GM23338 (cell line): ENCODE results near the gene CENPX. TPM values are rescaled to one million over a fixed set of nuclear protein-coding genes. Genes with fewer than 3 reads are reported as not detected.

Experiments used
- ATAC-seq: fragments of 200-7000 bp; cut with Tn5 transposase; 3 replicates; pipeline ENCODE4 v1.9.1; 2020
- DNase-seq: peaks from one replicate; pipeline ENCODE4 v3.0.0-alpha.2; 2015; ENCODE audit warnings: low spot score
- H2AFZ ChIP-seq: fragments of 200-600 bp; sonication (generic); 2 replicates; pipeline ENCODE4 v1.8.0; 2016; ENCODE audit warnings: antibody characterized with exemption, mild to moderate bottlenecking, moderate library complexity
- H3F3A ChIP-seq: fragments of 200-600 bp; sonication (generic); replicated peaks from 2 replicates; pipeline ENCODE4 v1.8.0; 2017; ENCODE audit warnings: antibody characterized with exemption, mixed run types, low read depth
- H3K27ac ChIP-seq: fragments of 200-600 bp; sonication (generic); 2 replicates; pipeline ENCODE4 v1.6.1; 2016; ENCODE audit warnings: low read depth
- H3K27me3 ChIP-seq: fragments of 200-600 bp; sonication (generic); 2 replicates; pipeline ENCODE4 v1.8.0; 2016; ENCODE audit warnings: mild to moderate bottlenecking, mixed run types, moderate library complexity; ENCODE audit not compliant: insufficient read depth
- H3K36me3 ChIP-seq: fragments of 200-600 bp; sonication (generic); 2 replicates; pipeline ENCODE4 v1.8.0; 2016; ENCODE audit warnings: mild to moderate bottlenecking; ENCODE audit not compliant: insufficient read depth
- H3K4me1 ChIP-seq: fragments of 200-600 bp; sonication (generic); 2 replicates; pipeline ENCODE4 v1.8.0; 2016; ENCODE audit warnings: mild to moderate bottlenecking, moderate library complexity; ENCODE audit not compliant: insufficient read depth
- H3K4me2 ChIP-seq: fragments of 200-600 bp; sonication (generic); 2 replicates; pipeline ENCODE4 v1.7.1; 2017; ENCODE audit warnings: mixed run types
- H3K4me3 ChIP-seq: fragments of 200-600 bp; sonication (generic); 2 replicates; pipeline ENCODE4 v1.6.1; 2016; ENCODE audit warnings: mixed run types
- H3K79me2 ChIP-seq: fragments of 200-600 bp; sonication (generic); replicated peaks from 2 replicates; pipeline ENCODE4 v1.8.0; 2017; ENCODE audit warnings: mild to moderate bottlenecking; ENCODE audit not compliant: insufficient read depth
- H3K9me2 ChIP-seq: fragments of 200-600 bp; sonication (generic); 2 replicates; pipeline ENCODE4 v1.8.0; 2017; ENCODE audit not compliant: insufficient read depth
- H4K20me1 ChIP-seq: fragments of 200-600 bp; sonication (generic); replicated peaks from 2 replicates; pipeline ENCODE4 v1.8.0; 2017; ENCODE audit warnings: mild to moderate bottlenecking; ENCODE audit not compliant: insufficient read depth
- H3K27ac Mint-ChIP-seq: 2 replicates; pipeline ENCODE4 v1.8.0; 2020; ENCODE audit warnings: inconsistent platforms, mild to moderate bottlenecking, moderate library complexity, mixed read lengths
- H3K27me3 Mint-ChIP-seq: 3 replicates; pipeline ENCODE4 v1.8.0; 2022; ENCODE audit warnings: low read depth, mild to moderate bottlenecking, moderate library complexity, mixed read lengths, inconsistent platforms; ENCODE audit not compliant: insufficient read depth, poor library complexity
- H3K36me3 Mint-ChIP-seq: 3 replicates; pipeline ENCODE4 v1.8.0; 2021; ENCODE audit warnings: low read depth, mild to moderate bottlenecking, inconsistent platforms, moderate library complexity, mixed read lengths
- H3K4me1 Mint-ChIP-seq: 3 replicates; pipeline ENCODE4 v1.8.0; 2020; ENCODE audit warnings: mild to moderate bottlenecking, inconsistent platforms, mixed read lengths
- H3K4me3 Mint-ChIP-seq: 3 replicates; pipeline ENCODE4 v1.8.0; 2021; ENCODE audit warnings: moderate library complexity, mild to moderate bottlenecking, inconsistent platforms, mixed read lengths
- H3K9me3 Mint-ChIP-seq: 3 replicates; pipeline ENCODE4 v1.8.0; 2020; ENCODE audit warnings: moderate library complexity, mild to moderate bottlenecking, inconsistent platforms, mixed read lengths
- CREB1 ChIP-seq: fragments of 250-450 bp; sonication (Bioruptor Pico); IDR thresholded peaks from 2 replicates; pipeline ENCODE4 v1.5.0; 2020; ENCODE audit warnings: low read depth, mild to moderate bottlenecking, moderate library complexity
- EZH2 ChIP-seq: fragments of 200-600 bp; sonication (generic); IDR thresholded peaks from one replicate; pipeline ENCODE4 v1.8.0; 2017; ENCODE audit warnings: antibody characterized with exemption, mild to moderate bottlenecking, low read depth; ENCODE audit not compliant: unreplicated experiment
- EZH2phosphoT487 ChIP-seq: fragments of 200-600 bp; sonication (generic); IDR thresholded peaks from one replicate; pipeline ENCODE4 v1.8.1; 2018; ENCODE audit warnings: antibody characterized with exemption; ENCODE audit not compliant: unreplicated experiment
- JUNB ChIP-seq: IDR thresholded peaks from one replicate; pipeline ENCODE4 v1.6.1; 2016; ENCODE audit warnings: antibody characterized with exemption; ENCODE audit not compliant: unreplicated experiment
- NANOG ChIP-seq: IDR thresholded peaks from 2 replicates; pipeline ENCODE4 v1.6.1; 2016; ENCODE audit warnings: antibody characterized with exemption, borderline replicate concordance
- POLR2AphosphoS5 ChIP-seq: IDR thresholded peaks from 2 replicates; pipeline ENCODE4 v1.6.1; 2016; ENCODE audit warnings: antibody characterized with exemption, low read depth
- STAT1 ChIP-seq: IDR thresholded peaks from one replicate; pipeline ENCODE4 v1.6.1; 2016; ENCODE audit warnings: antibody characterized with exemption; ENCODE audit not compliant: unreplicated experiment
- ZNF114 ChIP-seq: fragments of 250-450 bp; sonication (Bioruptor Pico); IDR thresholded peaks from 2 replicates; pipeline ENCODE4 v1.5.0; 2020; ENCODE audit warnings: mild to moderate bottlenecking, moderate library complexity
- ZNF331 ChIP-seq: fragments of 250-450 bp; sonication (Bioruptor Pico); IDR thresholded peaks from 2 replicates; pipeline ENCODE4 v1.5.0; 2020; ENCODE audit warnings: low read depth, mild to moderate bottlenecking, moderate library complexity
- polyA plus RNA-seq: library from polyadenylated mRNA; unstranded; fragments of >200 nt; fragmentation: Nextera tagmentation; extraction: Ambion mirVana; gene quantifications from 2 replicates; pipeline ENCODE4 v1.2.1, GENCODE V29; 2016
- total RNA-seq: library from RNA; depleted of rRNA; stranded (reverse); fragments of >200 nt; shearing (Covaris generic); gene quantifications from 2 replicates; pipeline ENCODE4 v1.2.3, GENCODE V29; 2014
- TF ChIP-seq, protein P1 (sequence below): IDR thresholded peaks from 2 replicates; pipeline ENCODE4 v1.6.1; 2016; ENCODE audit warnings: antibody characterized with exemption
- TF ChIP-seq, protein P2 (sequence below): fragments of 250-450 bp; sonication (Bioruptor Pico); IDR thresholded peaks from 2 replicates; pipeline ENCODE4 v1.5.0; 2020; ENCODE audit warnings: mild to moderate bottlenecking, moderate library complexity
- TF ChIP-seq, protein P3 (sequence below), 2 experiments: fragments of 200-600 bp in 1 of 2; sonication (generic) in 1 of 2; conservative IDR thresholded peaks; 2 replicates each; pipeline versions ENCODE4 v1.5.1 to v1.6.1; 2016 to 2017; ENCODE audit warnings: antibody characterized with exemption in 2 of 2, low read depth in 2 of 2, mild to moderate bottlenecking in 2 of 2, moderate library complexity in 1 of 2
- TF ChIP-seq, protein P4 (sequence below): IDR thresholded peaks from one replicate; pipeline ENCODE4 v1.6.1; 2018; ENCODE audit warnings: antibody characterized with exemption; ENCODE audit not compliant: unreplicated experiment

CENPX gene
- total and polyA plus RNA-seq, 2 experiments from 2014 or later, result 114 to 157 TPM

DNA sequence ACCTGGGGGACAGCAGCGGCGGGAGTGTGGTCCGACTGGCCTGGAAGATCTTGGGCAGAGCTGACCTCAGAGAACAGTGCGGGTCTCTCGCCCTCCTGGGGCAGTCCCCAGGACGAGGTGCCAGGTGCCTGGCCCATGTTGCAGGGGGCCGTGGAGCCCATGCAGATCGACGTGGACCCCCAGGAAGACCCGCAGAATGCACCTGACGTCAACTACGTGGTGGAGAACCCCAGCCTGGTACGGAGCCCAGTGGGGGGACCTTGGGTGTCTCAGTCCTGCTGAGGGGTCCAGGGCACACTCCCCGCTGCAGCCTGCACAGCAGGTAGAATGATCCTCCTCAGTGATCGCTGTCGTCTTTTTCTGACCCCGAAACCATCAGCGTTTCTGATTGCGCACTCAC, 30.5 kb upstream of the CENPX start:
- DNase-seq (no peak), ATAC-seq (no peak)
- peaks cover 9% of the 10 kb centered on the region; the same call in 1 of the 2 replicates for H3K79me2 ChIP-seq
- H3K36me3 ChIP-seq, result peaks cover 4% of the 10 kb centered on the region; the same call in 1 of the 2 replicates
- H3K27ac ChIP-seq, result no peak overlapping the region
- H3K4me1 Mint-ChIP-seq, result no peaks in the 10 kb centered on the region; the same call in 2 of the 3 replicates
- H3K27me3 ChIP-seq, result no peaks in the 10 kb centered on the region
- no peaks in the 10 kb centered on the region for H3K9me3 Mint-ChIP-seq
- H3K27ac Mint-ChIP-seq, result no peak overlapping the region
- H3F3A ChIP-seq, result 0 out of 2 replicates have a peak, but pooled peaks cover 6% of the 10 kb centered on the region
- H3K4me2 ChIP-seq, result peak overlapping the region; percentile 89
- TF ChIP-seq NANOG (no peak), JUNB (no peak), EZH2phosphoT487 (no peak), ZNF331 (CRISPR knock-in tag) (no peak), EZH2 (no peak), POLR2AphosphoS5 (no peak), ZNF114 (no peak), CREB1 (no peak), STAT1 (no peak)
- TF ChIP-seq, protein P1, sequence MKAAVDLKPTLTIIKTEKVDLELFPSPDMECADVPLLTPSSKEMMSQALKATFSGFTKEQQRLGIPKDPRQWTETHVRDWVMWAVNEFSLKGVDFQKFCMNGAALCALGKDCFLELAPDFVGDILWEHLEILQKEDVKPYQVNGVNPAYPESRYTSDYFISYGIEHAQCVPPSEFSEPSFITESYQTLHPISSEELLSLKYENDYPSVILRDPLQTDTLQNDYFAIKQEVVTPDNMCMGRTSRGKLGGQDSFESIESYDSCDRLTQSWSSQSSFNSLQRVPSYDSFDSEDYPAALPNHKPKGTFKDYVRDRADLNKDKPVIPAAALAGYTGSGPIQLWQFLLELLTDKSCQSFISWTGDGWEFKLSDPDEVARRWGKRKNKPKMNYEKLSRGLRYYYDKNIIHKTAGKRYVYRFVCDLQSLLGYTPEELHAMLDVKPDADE, result no peak
- TF ChIP-seq, protein P2, sequence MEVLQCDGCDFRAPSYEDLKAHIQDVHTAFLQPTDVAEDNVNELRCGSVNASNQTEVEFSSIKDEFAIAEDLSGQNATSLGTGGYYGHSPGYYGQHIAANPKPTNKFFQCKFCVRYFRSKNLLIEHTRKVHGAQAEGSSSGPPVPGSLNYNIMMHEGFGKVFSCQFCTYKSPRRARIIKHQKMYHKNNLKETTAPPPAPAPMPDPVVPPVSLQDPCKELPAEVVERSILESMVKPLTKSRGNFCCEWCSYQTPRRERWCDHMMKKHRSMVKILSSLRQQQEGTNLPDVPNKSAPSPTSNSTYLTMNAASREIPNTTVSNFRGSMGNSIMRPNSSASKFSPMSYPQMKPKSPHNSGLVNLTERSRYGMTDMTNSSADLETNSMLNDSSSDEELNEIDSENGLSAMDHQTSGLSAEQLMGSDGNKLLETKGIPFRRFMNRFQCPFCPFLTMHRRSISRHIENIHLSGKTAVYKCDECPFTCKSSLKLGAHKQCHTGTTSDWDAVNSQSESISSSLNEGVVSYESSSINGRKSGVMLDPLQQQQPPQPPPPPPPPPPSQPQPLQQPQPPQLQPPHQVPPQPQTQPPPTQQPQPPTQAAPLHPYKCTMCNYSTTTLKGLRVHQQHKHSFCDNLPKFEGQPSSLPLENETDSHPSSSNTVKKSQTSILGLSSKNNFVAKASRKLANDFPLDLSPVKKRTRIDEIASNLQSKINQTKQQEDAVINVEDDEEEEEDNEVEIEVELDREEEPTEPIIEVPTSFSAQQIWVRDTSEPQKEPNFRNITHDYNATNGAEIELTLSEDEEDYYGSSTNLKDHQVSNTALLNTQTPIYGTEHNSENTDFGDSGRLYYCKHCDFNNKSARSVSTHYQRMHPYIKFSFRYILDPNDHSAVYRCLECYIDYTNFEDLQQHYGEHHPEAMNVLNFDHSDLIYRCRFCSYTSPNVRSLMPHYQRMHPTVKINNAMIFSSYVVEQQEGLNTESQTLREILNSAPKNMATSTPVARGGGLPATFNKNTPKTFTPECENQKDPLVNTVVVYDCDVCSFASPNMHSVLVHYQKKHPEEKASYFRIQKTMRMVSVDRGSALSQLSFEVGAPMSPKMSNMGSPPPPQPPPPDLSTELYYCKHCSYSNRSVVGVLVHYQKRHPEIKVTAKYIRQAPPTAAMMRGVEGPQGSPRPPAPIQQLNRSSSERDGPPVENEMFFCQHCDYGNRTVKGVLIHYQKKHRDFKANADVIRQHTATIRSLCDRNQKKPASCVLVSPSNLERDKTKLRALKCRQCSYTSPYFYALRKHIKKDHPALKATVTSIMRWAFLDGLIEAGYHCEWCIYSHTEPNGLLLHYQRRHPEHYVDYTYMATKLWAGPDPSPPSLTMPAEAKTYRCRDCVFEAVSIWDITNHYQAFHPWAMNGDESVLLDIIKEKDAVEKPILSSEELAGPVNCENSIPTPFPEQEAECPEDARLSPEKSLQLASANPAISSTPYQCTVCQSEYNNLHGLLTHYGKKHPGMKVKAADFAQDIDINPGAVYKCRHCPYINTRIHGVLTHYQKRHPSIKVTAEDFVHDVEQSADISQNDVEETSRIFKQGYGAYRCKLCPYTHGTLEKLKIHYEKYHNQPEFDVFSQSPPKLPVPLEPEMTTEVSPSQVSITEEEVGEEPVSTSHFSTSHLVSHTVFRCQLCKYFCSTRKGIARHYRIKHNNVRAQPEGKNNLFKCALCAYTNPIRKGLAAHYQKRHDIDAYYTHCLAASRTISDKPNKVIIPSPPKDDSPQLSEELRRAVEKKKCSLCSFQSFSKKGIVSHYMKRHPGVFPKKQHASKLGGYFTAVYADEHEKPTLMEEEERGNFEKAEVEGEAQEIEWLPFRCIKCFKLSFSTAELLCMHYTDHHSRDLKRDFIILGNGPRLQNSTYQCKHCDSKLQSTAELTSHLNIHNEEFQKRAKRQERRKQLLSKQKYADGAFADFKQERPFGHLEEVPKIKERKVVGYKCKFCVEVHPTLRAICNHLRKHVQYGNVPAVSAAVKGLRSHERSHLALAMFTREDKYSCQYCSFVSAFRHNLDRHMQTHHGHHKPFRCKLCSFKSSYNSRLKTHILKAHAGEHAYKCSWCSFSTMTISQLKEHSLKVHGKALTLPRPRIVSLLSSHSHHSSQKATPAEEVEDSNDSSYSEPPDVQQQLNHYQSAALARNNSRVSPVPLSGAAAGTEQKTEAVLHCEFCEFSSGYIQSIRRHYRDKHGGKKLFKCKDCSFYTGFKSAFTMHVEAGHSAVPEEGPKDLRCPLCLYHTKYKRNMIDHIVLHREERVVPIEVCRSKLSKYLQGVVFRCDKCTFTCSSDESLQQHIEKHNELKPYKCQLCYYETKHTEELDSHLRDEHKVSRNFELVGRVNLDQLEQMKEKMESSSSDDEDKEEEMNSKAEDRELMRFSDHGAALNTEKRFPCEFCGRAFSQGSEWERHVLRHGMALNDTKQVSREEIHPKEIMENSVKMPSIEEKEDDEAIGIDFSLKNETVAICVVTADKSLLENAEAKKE (CRISPR knock-in tag), result no peak
- TF ChIP-seq, protein P3, sequence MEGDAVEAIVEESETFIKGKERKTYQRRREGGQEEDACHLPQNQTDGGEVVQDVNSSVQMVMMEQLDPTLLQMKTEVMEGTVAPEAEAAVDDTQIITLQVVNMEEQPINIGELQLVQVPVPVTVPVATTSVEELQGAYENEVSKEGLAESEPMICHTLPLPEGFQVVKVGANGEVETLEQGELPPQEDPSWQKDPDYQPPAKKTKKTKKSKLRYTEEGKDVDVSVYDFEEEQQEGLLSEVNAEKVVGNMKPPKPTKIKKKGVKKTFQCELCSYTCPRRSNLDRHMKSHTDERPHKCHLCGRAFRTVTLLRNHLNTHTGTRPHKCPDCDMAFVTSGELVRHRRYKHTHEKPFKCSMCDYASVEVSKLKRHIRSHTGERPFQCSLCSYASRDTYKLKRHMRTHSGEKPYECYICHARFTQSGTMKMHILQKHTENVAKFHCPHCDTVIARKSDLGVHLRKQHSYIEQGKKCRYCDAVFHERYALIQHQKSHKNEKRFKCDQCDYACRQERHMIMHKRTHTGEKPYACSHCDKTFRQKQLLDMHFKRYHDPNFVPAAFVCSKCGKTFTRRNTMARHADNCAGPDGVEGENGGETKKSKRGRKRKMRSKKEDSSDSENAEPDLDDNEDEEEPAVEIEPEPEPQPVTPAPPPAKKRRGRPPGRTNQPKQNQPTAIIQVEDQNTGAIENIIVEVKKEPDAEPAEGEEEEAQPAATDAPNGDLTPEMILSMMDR (conservative IDR thresholded peaks at IDR 0.05; ENCODE audit: low read depth in 2 of 2), result no peak
- TF ChIP-seq, protein P4, sequence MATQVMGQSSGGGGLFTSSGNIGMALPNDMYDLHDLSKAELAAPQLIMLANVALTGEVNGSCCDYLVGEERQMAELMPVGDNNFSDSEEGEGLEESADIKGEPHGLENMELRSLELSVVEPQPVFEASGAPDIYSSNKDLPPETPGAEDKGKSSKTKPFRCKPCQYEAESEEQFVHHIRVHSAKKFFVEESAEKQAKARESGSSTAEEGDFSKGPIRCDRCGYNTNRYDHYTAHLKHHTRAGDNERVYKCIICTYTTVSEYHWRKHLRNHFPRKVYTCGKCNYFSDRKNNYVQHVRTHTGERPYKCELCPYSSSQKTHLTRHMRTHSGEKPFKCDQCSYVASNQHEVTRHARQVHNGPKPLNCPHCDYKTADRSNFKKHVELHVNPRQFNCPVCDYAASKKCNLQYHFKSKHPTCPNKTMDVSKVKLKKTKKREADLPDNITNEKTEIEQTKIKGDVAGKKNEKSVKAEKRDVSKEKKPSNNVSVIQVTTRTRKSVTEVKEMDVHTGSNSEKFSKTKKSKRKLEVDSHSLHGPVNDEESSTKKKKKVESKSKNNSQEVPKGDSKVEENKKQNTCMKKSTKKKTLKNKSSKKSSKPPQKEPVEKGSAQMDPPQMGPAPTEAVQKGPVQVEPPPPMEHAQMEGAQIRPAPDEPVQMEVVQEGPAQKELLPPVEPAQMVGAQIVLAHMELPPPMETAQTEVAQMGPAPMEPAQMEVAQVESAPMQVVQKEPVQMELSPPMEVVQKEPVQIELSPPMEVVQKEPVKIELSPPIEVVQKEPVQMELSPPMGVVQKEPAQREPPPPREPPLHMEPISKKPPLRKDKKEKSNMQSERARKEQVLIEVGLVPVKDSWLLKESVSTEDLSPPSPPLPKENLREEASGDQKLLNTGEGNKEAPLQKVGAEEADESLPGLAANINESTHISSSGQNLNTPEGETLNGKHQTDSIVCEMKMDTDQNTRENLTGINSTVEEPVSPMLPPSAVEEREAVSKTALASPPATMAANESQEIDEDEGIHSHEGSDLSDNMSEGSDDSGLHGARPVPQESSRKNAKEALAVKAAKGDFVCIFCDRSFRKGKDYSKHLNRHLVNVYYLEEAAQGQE, result no peak
- peaks cover 14% of the 10 kb centered on the region for H3K27me3 Mint-ChIP-seq
- H2AFZ ChIP-seq, result no peak overlapping the region
- H3K4me3 Mint-ChIP-seq, result peak overlapping the region; percentile 86
- peak overlapping the region; percentile 89 for H3K4me3 ChIP-seq
- H3K4me1 ChIP-seq, result no peaks in the 10 kb centered on the region
- H3K36me3 Mint-ChIP-seq, result peaks cover 21% of the 10 kb centered on the region
- H3K9me2 ChIP-seq, result no peaks in the 10 kb centered on the region
- peaks cover 8% of the 10 kb centered on the region; the same call in 1 of the 2 replicates for H4K20me1 ChIP-seq
